Measurements from ENCODE around the gene SLC3A2. TPM values are rescaled to one million over a fixed set of nuclear protein-coding genes. Genes with fewer than 3 reads are reported as not detected.

Gene SLC3A2
- total RNA-seq, 1 donor from 2014 or later: 588 TPM

DNA sequence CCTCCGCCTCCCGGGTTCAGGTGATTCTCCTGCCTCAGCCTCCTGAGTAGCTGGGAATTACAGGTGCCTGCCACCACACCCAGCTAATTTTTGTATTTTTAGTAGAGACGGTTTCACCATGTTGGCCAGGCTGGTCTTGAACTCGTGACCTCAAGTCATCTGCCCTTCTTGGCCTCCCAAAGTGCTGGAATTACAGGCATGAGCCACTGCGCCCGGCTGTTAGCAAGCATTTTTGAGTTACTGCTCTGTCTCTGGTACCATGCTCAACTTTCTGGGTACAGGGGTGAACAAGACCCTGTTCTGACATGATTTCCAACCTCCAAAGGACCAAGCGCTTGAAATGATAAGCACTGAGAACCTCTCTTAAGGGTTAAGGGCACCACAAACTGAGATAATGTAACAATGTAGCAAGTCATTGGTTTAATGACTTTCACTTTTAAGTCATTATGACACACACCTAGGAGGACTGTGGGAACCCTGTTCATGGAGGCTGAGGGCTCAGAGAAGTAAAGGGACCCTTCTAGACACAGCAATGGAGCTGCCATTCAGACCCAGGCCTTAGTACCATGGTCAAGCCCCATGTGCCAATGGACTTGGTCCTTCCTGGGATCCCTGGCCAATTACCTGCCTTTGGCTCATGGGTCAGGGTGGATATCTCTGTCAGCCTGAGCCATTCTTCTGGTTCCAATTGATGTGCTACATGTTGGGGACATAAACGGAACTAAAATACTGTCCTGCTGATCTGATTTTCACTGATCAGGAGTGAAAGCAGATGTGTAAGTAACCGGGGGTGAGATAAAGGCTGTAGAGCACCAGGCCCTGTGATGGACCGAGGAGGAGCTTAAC lies 11.6 kb downstream of the SLC3A2 start:
- H3K27ac Mint-ChIP-seq (ENCODE audit: unreplicated experiment): no peak overlapping the region
- H3K36me3 ChIP-seq (ENCODE audit: insufficient read depth, low read length): peaks cover 25% of the 10 kb centered on the region
- H3K27me3 Mint-ChIP-seq (ENCODE audit: low read depth, unreplicated experiment): peaks cover 5% of the 10 kb centered on the region
- H3K27ac ChIP-seq (ENCODE audit: low read depth, low read length): no peak overlapping the region
- peaks cover 14% of the 10 kb centered on the region for H3K36me3 Mint-ChIP-seq (ENCODE audit: low read depth, unreplicated experiment)
- FAIRE-seq (no peak), DNase-seq (ENCODE audit: low read depth) (no peak)
- no peak overlapping the region for H3K4me3 Mint-ChIP-seq (ENCODE audit: unreplicated experiment)
- H3K4me2 ChIP-seq (ENCODE audit: low read length): no peak overlapping the region
- H3K27me3 ChIP-seq (ENCODE audit: insufficient read depth, low read length): peaks cover 2% of the 10 kb centered on the region
- no peak overlapping the region for H3K9ac ChIP-seq (ENCODE audit: low read length)
- no peaks in the 10 kb centered on the region for H3K9me3 ChIP-seq (ENCODE audit: insufficient read depth, low read depth, low read length)
- no peaks in the 10 kb centered on the region for H3K79me2 ChIP-seq (ENCODE audit: insufficient read depth, low read length)
- no peak overlapping the region for H3K4me3 ChIP-seq (ENCODE audit: insufficient read depth, low read depth, low read length)
- H4K20me1 ChIP-seq (ENCODE audit: insufficient read depth, low read length): peaks cover 28% of the 10 kb centered on the region
- peaks cover 3% of the 10 kb centered on the region for H3K9me3 Mint-ChIP-seq (ENCODE audit: unreplicated experiment)
- TF ChIP-seq, protein P1, sequence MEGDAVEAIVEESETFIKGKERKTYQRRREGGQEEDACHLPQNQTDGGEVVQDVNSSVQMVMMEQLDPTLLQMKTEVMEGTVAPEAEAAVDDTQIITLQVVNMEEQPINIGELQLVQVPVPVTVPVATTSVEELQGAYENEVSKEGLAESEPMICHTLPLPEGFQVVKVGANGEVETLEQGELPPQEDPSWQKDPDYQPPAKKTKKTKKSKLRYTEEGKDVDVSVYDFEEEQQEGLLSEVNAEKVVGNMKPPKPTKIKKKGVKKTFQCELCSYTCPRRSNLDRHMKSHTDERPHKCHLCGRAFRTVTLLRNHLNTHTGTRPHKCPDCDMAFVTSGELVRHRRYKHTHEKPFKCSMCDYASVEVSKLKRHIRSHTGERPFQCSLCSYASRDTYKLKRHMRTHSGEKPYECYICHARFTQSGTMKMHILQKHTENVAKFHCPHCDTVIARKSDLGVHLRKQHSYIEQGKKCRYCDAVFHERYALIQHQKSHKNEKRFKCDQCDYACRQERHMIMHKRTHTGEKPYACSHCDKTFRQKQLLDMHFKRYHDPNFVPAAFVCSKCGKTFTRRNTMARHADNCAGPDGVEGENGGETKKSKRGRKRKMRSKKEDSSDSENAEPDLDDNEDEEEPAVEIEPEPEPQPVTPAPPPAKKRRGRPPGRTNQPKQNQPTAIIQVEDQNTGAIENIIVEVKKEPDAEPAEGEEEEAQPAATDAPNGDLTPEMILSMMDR (IDR thresholded peaks at IDR 0.05; ENCODE audit: insufficient read depth, low read depth, low read length): no peak
- no peak for TF ChIP-seq EZH2 (IDR thresholded peaks at IDR 0.05; ENCODE audit: insufficient read depth, low read length)
- H3K4me1 ChIP-seq (ENCODE audit: insufficient read depth, low read length): no peaks in the 10 kb centered on the region
- H3K4me1 Mint-ChIP-seq (ENCODE audit: low read depth, unreplicated experiment): peaks cover 15% of the 10 kb centered on the region
- no peak overlapping the region for H2AFZ ChIP-seq (ENCODE audit: low read depth, low read length)

DNA sequence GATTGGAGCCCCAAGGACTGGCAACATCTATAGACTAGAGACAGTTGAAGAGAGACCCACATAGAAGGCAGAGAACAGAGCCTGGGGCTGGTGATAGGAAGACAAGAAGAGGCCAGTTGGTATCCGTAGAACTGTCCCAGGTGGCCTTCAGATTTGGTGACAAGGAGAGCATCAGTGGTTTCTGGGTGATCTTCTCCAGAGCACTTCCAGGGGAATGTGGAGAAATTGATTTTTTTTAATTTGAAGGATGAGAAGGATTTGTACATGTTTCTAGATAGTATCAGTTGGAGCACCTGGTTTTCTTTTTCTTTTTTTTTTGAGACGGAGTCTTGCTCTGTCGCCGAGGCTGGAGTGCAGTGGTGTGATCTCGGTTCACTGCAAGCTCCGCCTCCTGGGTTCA lies 14.8 kb downstream of the SLC3A2 start:
- H2AFZ ChIP-seq (ENCODE audit: low read depth, low read length): no peak overlapping the region

More for the DNA sequence above, 14.8 kb downstream of the SLC3A2 start:
- Mint-ChIP-seq H3K27ac (ENCODE audit: unreplicated experiment) (no peak overlapping the region), H3K9me3 (ENCODE audit: unreplicated experiment) (peaks cover 7% of the 10 kb centered on the region), H3K4me3 (ENCODE audit: unreplicated experiment) (no peak overlapping the region), H3K36me3 (ENCODE audit: low read depth, unreplicated experiment) (no peaks in the 10 kb centered on the region), H3K27me3 (ENCODE audit: low read depth, unreplicated experiment) (peaks cover 7% of the 10 kb centered on the region), H3K4me1 (ENCODE audit: low read depth, unreplicated experiment) (no peaks in the 10 kb centered on the region)
- Histone ChIP-seq H4K20me1 (ENCODE audit: insufficient read depth, low read length) (no peaks in the 10 kb centered on the region), H3K79me2 (ENCODE audit: insufficient read depth, low read length) (no peaks in the 10 kb centered on the region), H3K27ac (ENCODE audit: low read depth, low read length) (no peak overlapping the region), H3K27me3 (ENCODE audit: insufficient read depth, low read length) (peaks cover 2% of the 10 kb centered on the region), H3K4me3 (ENCODE audit: insufficient read depth, low read depth, low read length) (no peak overlapping the region), H3K36me3 (ENCODE audit: insufficient read depth, low read length) (no peaks in the 10 kb centered on the region), H3K9me3 (ENCODE audit: insufficient read depth, low read depth, low read length) (no peaks in the 10 kb centered on the region), H3K4me2 (ENCODE audit: low read length) (no peak overlapping the region), H3K9ac (ENCODE audit: low read length) (no peak overlapping the region), H3K4me1 (ENCODE audit: insufficient read depth, low read length) (no peaks in the 10 kb centered on the region)
- TF ChIP-seq EZH2 (IDR thresholded peaks at IDR 0.05; ENCODE audit: insufficient read depth, low read length): no peak
- TF ChIP-seq, protein P1 (IDR thresholded peaks at IDR 0.05; ENCODE audit: insufficient read depth, low read depth, low read length): no peak
- FAIRE-seq: no peak
- DNase-seq (ENCODE audit: low read depth): no peak

All from astrocyte (in vitro differentiated cells and primary cell).